Measurements from ENCODE around the gene MAML3.

MAML3 gene

DNA sequence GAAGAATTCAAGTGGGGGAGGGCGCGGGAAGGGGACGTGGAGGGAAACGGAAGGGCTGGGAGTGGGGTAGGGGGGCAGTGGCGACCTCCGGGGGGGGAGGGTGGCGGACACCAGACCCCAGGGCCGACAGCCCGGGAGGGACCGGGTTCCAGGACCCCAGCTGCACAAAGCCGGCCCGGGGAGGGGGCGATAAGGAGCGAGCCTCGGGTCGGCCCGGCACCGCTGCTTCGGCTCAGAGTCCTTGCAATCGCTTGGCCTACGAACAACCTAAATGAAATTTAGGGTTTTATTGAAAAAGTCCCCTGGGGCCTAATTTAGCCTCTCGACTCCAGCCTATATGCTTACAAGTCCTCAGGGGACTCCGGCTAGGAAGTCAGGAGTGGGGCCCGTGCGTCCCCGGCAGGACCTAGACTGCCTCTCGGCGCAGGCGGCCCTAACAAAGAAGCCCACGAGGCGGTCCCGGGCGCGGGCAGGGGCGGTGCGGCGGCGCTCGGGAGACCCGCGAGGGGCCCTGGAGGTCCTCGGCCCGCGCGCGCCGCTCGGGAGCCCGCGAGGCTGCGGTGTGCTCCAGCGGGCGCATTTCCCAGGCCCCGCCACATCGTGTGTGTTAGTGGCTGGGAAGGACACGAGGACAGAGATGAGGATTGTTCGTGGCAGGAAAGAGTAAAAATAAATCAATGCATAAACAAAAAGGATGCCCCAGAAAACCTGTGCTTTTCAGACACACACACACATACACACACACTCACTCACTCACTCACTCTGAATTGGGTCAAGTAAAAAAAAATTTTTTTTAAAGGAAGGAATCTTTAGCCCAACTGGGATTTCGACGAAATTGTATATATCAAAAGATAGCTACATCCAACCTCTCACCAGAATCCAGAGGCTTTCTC, 418.4 kb downstream of the MAML3 start:
- no peak for DNase-seq (ENCODE audit: low read depth)
- no peak overlapping the region for H3K4me3 ChIP-seq (ENCODE audit: low read depth, low read length)
- TF ChIP-seq, protein P1, sequence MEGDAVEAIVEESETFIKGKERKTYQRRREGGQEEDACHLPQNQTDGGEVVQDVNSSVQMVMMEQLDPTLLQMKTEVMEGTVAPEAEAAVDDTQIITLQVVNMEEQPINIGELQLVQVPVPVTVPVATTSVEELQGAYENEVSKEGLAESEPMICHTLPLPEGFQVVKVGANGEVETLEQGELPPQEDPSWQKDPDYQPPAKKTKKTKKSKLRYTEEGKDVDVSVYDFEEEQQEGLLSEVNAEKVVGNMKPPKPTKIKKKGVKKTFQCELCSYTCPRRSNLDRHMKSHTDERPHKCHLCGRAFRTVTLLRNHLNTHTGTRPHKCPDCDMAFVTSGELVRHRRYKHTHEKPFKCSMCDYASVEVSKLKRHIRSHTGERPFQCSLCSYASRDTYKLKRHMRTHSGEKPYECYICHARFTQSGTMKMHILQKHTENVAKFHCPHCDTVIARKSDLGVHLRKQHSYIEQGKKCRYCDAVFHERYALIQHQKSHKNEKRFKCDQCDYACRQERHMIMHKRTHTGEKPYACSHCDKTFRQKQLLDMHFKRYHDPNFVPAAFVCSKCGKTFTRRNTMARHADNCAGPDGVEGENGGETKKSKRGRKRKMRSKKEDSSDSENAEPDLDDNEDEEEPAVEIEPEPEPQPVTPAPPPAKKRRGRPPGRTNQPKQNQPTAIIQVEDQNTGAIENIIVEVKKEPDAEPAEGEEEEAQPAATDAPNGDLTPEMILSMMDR (IDR thresholded peaks at IDR 0.05; ENCODE audit: low read depth, low read length, missing control alignments): no peak

DNA sequence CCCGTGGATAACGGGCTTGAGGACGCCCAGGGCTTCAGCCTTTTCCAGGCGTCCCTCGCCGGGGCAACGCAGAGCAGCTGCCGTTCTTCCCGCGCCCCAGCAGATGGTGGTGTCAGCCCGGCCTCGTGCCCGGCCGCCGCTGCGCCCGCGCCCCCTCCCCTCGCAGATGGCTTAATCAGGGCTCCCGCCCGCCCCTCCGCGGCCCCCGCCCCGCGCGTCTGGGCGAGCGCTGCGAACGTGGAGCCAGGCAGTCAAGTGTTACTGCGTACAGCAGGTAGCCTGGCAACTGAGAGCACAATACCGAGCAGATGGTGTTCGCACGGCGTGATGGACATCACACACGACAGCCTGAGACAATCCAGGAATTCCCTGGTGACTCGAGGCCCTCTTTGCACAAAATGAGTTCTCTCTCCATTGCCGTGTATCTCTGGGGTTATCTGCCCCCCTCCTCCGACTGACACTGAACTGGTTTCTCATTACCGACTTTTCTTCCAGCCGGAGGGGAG, 419.1 kb downstream of the MAML3 start:
- no peak overlapping the region for H3K4me3 ChIP-seq (ENCODE audit: low read depth, low read length)
- no peak for DNase-seq (ENCODE audit: low read depth)
- TF ChIP-seq, protein P1 (IDR thresholded peaks at IDR 0.05; ENCODE audit: low read depth, low read length, missing control alignments): peak; percentile 42

DNA sequence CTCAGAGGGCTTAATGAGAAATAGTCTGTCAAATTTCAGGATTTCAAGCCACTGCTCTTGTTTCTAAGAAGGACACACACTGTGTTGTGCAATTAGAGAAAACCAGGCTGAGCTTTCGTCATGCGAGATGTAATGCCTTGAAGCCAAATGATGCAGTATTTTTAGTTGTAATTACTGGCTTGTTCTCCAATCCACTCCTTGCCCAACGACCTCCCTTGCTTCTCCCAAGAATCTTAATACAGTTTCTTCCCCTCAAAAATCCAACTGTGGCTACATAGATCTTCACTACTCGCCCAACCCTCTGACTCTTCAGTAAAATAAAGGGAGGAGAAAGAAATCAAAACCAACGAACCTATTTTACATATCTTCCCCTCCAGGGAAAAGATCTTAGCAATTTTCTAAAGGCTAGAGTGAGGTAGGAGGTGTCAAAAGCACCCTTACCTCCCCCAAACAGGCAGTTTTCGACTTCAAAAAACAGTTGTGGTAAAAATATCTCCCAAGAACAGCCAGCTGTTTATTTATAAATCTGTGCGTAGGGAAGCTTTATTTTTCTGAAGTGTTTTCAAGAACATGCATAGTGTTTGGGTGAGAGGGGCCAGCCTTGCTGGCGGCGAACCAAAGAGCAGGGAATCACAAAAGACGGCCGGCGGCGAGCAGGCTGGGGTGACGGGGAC, 419.6 kb downstream of the MAML3 start:
- TF ChIP-seq, protein P1 (IDR thresholded peaks at IDR 0.05; ENCODE audit: low read depth, low read length, missing control alignments): no peak
- no peak for DNase-seq (ENCODE audit: low read depth)

DNA sequence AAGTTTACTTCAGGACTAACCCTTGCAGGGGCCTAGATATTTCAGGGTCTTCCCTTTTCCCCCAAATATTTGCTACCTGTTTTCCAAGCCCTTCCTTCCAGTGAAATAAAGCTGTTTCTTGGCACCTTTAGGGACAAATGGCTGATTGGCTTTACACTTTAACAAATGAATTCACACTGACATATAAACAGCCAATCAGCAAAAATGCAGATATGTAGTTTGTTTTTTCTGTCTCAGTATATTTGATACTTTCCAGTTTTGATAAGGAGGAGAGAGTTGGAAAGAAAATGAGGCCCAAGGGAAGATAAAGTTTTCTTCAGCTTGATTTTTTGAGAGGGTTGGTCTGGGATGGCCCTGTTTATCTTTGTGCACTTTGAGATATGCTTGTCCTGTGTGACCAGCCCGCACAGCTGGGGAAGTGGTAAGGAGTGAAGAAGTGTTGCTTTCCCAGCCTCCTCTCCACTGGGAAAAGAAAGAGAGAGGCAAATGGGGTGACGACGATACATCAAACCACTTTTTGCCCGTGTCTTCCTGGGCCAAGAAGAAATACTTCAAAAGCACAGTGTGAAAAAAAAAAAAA, 420.9 kb downstream of the MAML3 start:
- DNase-seq (ENCODE audit: low read depth): no peak
- TF ChIP-seq, protein P1 (IDR thresholded peaks at IDR 0.05; ENCODE audit: low read depth, low read length, missing control alignments): no peak
- H3K4me3 ChIP-seq (ENCODE audit: low read depth, low read length): no peak overlapping the region

More for the DNA sequence above, 419.6 kb downstream of the MAML3 start:
- H3K4me3 ChIP-seq (ENCODE audit: low read depth, low read length): no peak overlapping the region

DNA sequence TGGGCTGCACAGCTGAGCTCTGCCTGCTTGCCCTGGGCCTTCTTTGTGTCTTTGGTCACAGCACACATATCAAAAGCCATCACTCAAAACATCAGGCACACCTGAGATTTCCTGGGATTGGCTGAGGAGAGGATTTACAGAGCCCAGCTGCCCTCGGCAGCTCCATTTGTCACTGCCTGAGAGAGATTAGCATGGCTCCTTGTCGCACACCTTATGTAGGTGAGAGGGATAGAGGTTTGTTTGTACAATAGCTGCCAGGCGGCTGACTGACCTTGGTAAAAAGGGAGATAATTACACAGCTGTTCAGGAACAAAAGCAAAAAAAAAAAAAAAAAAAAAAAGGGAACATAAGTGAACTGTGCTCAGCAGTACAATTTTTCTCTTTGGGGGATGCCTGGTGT, 425.1 kb downstream of the MAML3 start:
- DNase-seq (ENCODE audit: low read depth): no peak
- no peak overlapping the region for H3K4me3 ChIP-seq (ENCODE audit: low read depth, low read length)
- TF ChIP-seq, protein P1 (IDR thresholded peaks at IDR 0.05; ENCODE audit: low read depth, low read length, missing control alignments): no peak

DNA sequence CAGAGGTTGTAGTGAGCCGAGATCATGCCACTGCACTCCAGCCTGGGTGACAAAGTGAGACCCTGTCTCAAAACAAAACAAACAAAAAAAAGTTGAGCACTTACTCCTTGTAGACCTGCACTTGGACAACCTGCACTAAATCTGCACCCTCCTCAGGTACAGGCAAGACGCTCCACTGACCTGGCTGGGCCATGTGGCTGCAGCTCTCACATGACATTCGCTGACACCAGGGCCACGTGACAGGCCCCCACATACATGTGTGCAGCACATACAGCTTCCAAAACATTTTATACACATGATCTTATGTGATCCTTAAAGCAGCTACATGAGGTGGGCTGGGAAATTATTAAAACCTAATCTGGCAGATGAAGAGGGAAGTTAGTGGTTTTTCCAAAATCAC, 425.8 kb downstream of the MAML3 start:
- TF ChIP-seq, protein P1 (IDR thresholded peaks at IDR 0.05; ENCODE audit: low read depth, low read length, missing control alignments): no peak
- H3K4me3 ChIP-seq (ENCODE audit: low read depth, low read length): no peak overlapping the region
- DNase-seq (ENCODE audit: low read depth): no peak
